Astrocyte (in vitro differentiated cells and primary cell): Measurements from ENCODE around the gene TCF20. TPM values are rescaled to one million over a fixed set of nuclear protein-coding genes. Genes with fewer than 3 reads are reported as not detected.

Experiments used
- DNase-seq: peaks from one replicate; pipeline ENCODE4 v3.0.0-alpha.2; 2010; ENCODE audit warnings: low read depth
- FAIRE-seq: peaks from 2 replicates; lab custom pipeline; 2011; peaks lifted over from hg19 to GRCh38; lab: Jason Lieb, UNC
- H2AFZ ChIP-seq: 2 replicates; pipeline ENCODE4 v1.6.0; 2012; ENCODE audit warnings: low read depth, low read length, inconsistent platforms
- H3K27ac ChIP-seq: 2 replicates; pipeline ENCODE4 v1.5.1; 2011; ENCODE audit warnings: low read depth, low read length, inconsistent platforms
- H3K27me3 ChIP-seq: 2 replicates; pipeline ENCODE4 v1.6.0; 2011; ENCODE audit warnings: low read length, inconsistent platforms; ENCODE audit not compliant: insufficient read depth
- H3K36me3 ChIP-seq: 2 replicates; pipeline ENCODE4 v1.5.1; 2011; ENCODE audit warnings: low read length, inconsistent platforms; ENCODE audit not compliant: insufficient read depth
- H3K4me1 ChIP-seq: 2 replicates; pipeline ENCODE4 v1.5.1; 2011; ENCODE audit warnings: low read length, inconsistent platforms; ENCODE audit not compliant: insufficient read depth
- H3K4me2 ChIP-seq: 2 replicates; pipeline ENCODE4 v1.6.0; 2012; ENCODE audit warnings: low read length, inconsistent platforms
- H3K4me3 ChIP-seq: 2 replicates; pipeline ENCODE4 v1.5.1; 2011; ENCODE audit warnings: low read depth, mild to moderate bottlenecking, low read length, inconsistent platforms; ENCODE audit not compliant: insufficient read depth
- H3K79me2 ChIP-seq: 2 replicates; pipeline ENCODE4 v1.6.0; 2012; ENCODE audit warnings: mild to moderate bottlenecking, low read length, inconsistent platforms; ENCODE audit not compliant: insufficient read depth
- H3K9ac ChIP-seq: 2 replicates; pipeline ENCODE4 v1.6.0; 2012; ENCODE audit warnings: mild to moderate bottlenecking, low read length, inconsistent platforms
- H3K9me3 ChIP-seq: 2 replicates; pipeline ENCODE4 v1.5.1; 2012; ENCODE audit warnings: low read depth, mild to moderate bottlenecking, low read length, inconsistent platforms; ENCODE audit not compliant: insufficient read depth
- H4K20me1 ChIP-seq: 2 replicates; pipeline ENCODE4 v1.6.0; 2012; ENCODE audit warnings: low read length, inconsistent platforms; ENCODE audit not compliant: insufficient read depth
- H3K27ac Mint-ChIP-seq: one replicate; pipeline ENCODE4 v1.8.0; 2021; ENCODE audit warnings: mild to moderate bottlenecking, mixed read lengths; ENCODE audit not compliant: unreplicated experiment
- H3K27me3 Mint-ChIP-seq: one replicate; pipeline ENCODE4 v1.8.0; 2021; ENCODE audit warnings: low read depth, mixed read lengths; ENCODE audit not compliant: unreplicated experiment
- H3K36me3 Mint-ChIP-seq: one replicate; pipeline ENCODE4 v1.8.0; 2021; ENCODE audit warnings: low read depth, mixed read lengths; ENCODE audit not compliant: unreplicated experiment
- H3K4me1 Mint-ChIP-seq: one replicate; pipeline ENCODE4 v1.8.0; 2021; ENCODE audit warnings: low read depth, mixed read lengths; ENCODE audit not compliant: unreplicated experiment
- H3K4me3 Mint-ChIP-seq: one replicate; pipeline ENCODE4 v1.8.0; 2021; ENCODE audit warnings: mild to moderate bottlenecking, moderate library complexity, mixed read lengths; ENCODE audit not compliant: unreplicated experiment
- H3K9me3 Mint-ChIP-seq: one replicate; pipeline ENCODE4 v1.8.0; 2021; ENCODE audit warnings: mild to moderate bottlenecking, mixed read lengths; ENCODE audit not compliant: unreplicated experiment
- EZH2 ChIP-seq: IDR thresholded peaks from 2 replicates; pipeline ENCODE4 v1.6.1; 2012; ENCODE audit warnings: mild to moderate bottlenecking, low read length, inconsistent platforms; ENCODE audit not compliant: insufficient read depth
- total RNA-seq: library from RNA; stranded (reverse); gene quantifications from 2 replicates; pipeline ENCODE4 v1.2.1, GENCODE V29; 2021
- TF ChIP-seq, protein P1 (sequence below): IDR thresholded peaks from 2 replicates; pipeline ENCODE4 v1.5.1; 2011; ENCODE audit warnings: low read depth, mild to moderate bottlenecking, inconsistent platforms, low read length, moderate library complexity; ENCODE audit not compliant: insufficient read depth

The TCF20 gene
- total RNA-seq, 1 donor from 2014 or later, result 37.6 TPM

DNA sequence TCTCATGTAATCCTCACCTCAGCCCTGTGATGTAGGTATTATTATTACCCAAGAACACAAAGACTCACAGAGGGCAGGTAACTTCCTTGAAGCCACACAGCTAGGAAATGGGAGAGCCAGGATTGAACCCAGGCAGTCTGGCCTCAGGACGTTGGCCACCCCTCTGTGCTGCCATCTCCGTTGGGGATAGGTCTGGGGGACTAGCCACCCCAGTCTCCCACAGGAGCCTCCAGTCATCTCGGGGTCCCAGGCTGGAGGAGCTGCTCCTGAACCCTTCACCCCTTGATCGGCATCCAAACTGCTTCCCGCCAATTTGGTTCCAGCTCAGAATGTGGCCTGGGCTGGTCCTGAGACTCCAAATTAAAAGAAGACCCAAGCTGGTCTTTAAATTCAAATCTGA, 10.4 kb upstream of the TCF20 start:
- TF ChIP-seq, protein P1, sequence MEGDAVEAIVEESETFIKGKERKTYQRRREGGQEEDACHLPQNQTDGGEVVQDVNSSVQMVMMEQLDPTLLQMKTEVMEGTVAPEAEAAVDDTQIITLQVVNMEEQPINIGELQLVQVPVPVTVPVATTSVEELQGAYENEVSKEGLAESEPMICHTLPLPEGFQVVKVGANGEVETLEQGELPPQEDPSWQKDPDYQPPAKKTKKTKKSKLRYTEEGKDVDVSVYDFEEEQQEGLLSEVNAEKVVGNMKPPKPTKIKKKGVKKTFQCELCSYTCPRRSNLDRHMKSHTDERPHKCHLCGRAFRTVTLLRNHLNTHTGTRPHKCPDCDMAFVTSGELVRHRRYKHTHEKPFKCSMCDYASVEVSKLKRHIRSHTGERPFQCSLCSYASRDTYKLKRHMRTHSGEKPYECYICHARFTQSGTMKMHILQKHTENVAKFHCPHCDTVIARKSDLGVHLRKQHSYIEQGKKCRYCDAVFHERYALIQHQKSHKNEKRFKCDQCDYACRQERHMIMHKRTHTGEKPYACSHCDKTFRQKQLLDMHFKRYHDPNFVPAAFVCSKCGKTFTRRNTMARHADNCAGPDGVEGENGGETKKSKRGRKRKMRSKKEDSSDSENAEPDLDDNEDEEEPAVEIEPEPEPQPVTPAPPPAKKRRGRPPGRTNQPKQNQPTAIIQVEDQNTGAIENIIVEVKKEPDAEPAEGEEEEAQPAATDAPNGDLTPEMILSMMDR, result no peak
- no peak for TF ChIP-seq EZH2
- no peak overlapping the region for H3K27ac Mint-ChIP-seq
- Histone ChIP-seq H3K27me3 (peaks cover 29% of the 10 kb centered on the region), H3K79me2 (no peaks in the 10 kb centered on the region), H3K4me1 (peaks cover under 1% of the 10 kb centered on the region), H3K4me3 (no peak overlapping the region), H3K4me2 (no peak overlapping the region), H3K27ac (no peak overlapping the region), H2AFZ (no peak overlapping the region), H4K20me1 (peaks cover 34% of the 10 kb centered on the region), H3K9ac (no peak overlapping the region), H3K36me3 (no peaks in the 10 kb centered on the region), H3K9me3 (no peaks in the 10 kb centered on the region)
- no peak overlapping the region for H3K4me3 Mint-ChIP-seq
- H3K9me3 Mint-ChIP-seq, result peaks cover 3% of the 10 kb centered on the region
- peaks cover 75% of the 10 kb centered on the region for H3K27me3 Mint-ChIP-seq
- H3K4me1 Mint-ChIP-seq, result peaks cover 2% of the 10 kb centered on the region
- H3K36me3 Mint-ChIP-seq, result peaks cover 2% of the 10 kb centered on the region
- FAIRE-seq, result no peak
- no peak for DNase-seq

DNA sequence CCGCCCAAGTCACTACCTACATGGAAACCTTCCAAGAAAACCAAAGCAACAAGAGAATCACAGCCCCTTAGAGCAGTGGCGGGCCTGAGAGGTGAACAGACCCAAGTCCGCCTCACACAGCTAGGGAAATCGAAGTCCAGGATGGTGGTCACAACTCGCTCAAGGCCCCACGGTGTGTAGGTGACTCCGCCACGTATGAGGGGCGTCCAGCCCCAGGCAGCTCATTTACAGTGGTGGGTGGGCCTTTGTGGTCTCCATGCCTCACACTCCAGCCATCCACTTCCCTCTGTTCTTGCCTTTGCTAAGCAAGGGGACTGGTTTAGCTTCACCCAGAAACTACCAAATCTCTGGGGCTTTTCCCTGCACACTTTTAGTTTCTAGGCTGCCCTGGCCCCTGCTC, 9.7 kb upstream of the TCF20 start:
- Histone ChIP-seq H3K4me3 (no peak overlapping the region), H3K4me1 (peaks cover 2% of the 10 kb centered on the region), H4K20me1 (peaks cover 31% of the 10 kb centered on the region), H3K9ac (no peak overlapping the region), H3K27ac (no peak overlapping the region), H3K9me3 (no peaks in the 10 kb centered on the region), H3K79me2 (no peaks in the 10 kb centered on the region), H3K27me3 (peaks cover 27% of the 10 kb centered on the region), H3K36me3 (no peaks in the 10 kb centered on the region), H3K4me2 (no peak overlapping the region), H2AFZ (no peak overlapping the region)
- Mint-ChIP-seq H3K36me3 (peaks cover 2% of the 10 kb centered on the region), H3K4me1 (peaks cover 2% of the 10 kb centered on the region), H3K27ac (no peak overlapping the region), H3K4me3 (no peak overlapping the region), H3K9me3 (peaks cover 3% of the 10 kb centered on the region), H3K27me3 (peaks cover 70% of the 10 kb centered on the region)
- DNase-seq (no peak), FAIRE-seq (no peak)
- TF ChIP-seq EZH2, result no peak
- TF ChIP-seq, protein P1, result no peak

DNA sequence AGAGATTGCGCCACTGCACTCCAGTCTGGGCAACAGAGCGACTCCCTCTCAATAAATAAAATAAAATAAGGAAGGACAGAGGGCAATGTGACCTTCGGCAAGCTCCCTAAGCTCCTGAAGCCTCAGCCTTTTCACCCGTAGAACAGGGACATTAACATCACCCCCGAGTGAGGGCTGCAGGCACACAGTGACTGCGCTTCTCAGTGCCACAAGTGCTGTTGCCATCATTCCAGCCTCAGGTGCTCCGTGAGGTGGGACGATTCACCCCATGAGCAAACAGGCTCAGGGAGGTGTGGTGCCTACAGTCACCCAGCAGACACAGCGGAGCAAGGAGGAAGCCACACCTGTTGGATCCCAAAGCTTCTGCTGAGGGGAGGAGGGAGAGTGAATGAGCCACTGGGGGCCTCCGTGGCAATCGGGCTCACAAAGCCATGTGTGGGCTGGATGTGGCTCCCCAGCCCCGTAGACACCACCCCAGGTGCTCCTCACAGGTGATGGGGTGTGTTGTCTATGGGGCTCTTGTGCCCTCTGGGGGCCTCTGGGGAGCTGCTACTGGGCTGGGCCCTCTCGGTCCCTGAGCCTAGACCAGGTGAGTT, 9.1 kb upstream of the TCF20 start:
- Mint-ChIP-seq H3K9me3 (peaks cover 3% of the 10 kb centered on the region), H3K27ac (no peak overlapping the region), H3K36me3 (peaks cover 4% of the 10 kb centered on the region), H3K27me3 (peaks cover 71% of the 10 kb centered on the region), H3K4me3 (no peak overlapping the region), H3K4me1 (peaks cover 2% of the 10 kb centered on the region)
- TF ChIP-seq EZH2, result no peak
- TF ChIP-seq, protein P1, result no peak
- Histone ChIP-seq H3K9ac (no peak overlapping the region), H3K79me2 (no peaks in the 10 kb centered on the region), H3K27ac (no peak overlapping the region), H4K20me1 (peaks cover 30% of the 10 kb centered on the region), H3K36me3 (no peaks in the 10 kb centered on the region), H2AFZ (no peak overlapping the region), H3K4me3 (no peak overlapping the region), H3K27me3 (peaks cover 23% of the 10 kb centered on the region), H3K9me3 (no peaks in the 10 kb centered on the region), H3K4me1 (peaks cover 2% of the 10 kb centered on the region), H3K4me2 (no peak overlapping the region)
- DNase-seq (no peak), FAIRE-seq (no peak)
